NCI-H510A treated with DMSO at 0.1 percent for 48 hours (cell line): ENCODE results near the gene ACOT6.
"Not testable (repeated sequence)": the region's sequence is repeated elsewhere in the genome, so short reads cannot be mapped to it uniquely, and the experiment has no call there.

ENCODE experiments used
- DNase-seq: peaks from one replicate; lab custom pipeline; 2025; lab: John Stamatoyannopoulos, UW

The ACOT6 gene

DNA sequence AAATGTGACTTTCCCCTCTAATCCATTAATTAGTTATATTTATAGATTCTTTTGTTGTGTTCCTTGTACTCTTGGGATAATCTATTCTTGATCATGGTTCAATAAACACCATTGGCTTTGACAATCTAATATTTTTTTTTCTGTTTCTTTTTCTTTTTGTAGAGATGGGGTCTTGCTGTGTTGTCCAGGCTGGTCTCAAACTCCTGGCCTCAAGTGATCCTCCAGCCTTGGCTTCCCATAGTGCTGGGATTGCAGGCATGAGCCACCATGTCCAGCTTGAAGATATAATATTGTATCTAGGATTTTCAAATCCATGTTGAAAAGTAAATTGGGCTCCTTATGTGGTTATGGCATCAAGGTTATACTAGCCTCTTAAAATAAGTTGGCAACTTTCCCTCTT is 38.7 kb downstream of the ACOT6 start:
- no peak for DNase-seq

DNA sequence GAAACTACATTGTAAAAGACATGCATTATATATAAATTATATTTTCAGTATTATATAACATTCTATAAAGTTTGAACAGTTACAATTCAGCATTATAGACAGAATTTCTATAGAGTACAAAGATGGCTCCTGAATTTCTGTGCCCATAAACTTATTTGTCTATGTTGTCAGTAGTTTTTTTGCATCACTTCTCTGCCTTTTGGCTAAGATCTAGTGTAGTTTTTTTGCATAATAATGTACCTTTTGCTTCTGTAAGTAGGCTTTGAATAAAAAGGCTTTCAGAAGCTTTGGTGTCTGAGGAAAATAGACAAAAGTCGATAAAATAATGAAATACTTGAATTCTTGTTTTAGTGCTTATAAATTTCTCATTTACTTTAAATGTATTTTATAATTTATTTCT is 43.5 kb downstream of the ACOT6 start:
- no peak for DNase-seq

DNA sequence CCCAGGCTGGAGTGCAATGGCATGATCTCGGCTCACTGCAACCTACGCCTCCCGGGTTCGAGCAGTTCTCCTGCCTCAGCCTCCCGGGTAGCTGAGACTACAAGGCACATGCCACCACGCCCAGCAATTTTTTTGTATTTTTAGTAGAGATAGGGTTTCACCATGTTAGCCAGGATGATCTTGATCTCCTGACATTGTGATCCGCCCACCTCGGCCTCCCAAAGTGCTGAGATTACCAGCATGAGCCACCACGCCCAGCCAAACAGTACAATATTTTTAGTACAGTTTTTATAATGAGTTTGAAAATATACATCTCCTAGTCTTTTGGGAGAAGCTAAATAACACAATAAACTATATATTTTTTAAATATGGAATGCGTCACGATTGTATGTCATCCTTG is 46.9 kb downstream of the ACOT6 start:
- DNase-seq, result not testable (repeated sequence)

DNA sequence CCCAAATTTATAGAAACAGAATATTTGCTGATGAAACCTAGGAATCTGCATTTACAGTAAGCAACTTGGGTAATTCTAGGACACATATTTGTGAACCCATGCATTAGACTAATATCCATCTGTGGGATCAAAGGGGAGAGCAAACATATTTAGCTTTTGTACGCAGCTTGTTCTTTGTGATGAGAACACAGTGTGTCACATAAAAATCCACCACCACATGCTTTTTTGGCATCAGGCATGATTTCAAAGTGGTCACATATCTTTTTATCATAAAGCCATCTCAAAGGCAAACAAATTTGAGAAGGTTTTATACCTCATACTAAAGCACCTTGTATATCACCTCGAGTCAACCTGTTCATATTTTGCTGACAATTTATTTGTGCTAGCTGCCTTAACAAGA is 48.2 kb downstream of the ACOT6 start:
- DNase-seq, result no peak

DNA sequence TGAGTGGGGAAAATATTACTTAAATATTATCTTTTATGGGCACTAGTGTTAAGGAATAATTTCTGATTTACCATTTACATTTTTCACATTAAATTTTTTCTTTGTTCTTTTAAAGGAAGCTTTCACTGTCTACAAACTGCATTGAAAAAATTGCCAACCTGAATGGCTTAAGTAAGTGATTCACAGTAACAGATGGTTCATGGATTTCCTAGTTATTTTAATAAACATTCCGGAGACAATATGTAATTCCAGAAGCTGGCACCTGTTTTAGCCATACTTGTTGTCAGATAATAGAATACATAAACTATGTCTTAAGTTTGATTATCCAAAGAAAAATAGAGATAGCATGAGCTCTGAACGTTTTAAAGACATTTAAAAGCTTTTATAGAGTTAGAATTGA is 49.6 kb downstream of the ACOT6 start:
- DNase-seq, result no peak

DNA sequence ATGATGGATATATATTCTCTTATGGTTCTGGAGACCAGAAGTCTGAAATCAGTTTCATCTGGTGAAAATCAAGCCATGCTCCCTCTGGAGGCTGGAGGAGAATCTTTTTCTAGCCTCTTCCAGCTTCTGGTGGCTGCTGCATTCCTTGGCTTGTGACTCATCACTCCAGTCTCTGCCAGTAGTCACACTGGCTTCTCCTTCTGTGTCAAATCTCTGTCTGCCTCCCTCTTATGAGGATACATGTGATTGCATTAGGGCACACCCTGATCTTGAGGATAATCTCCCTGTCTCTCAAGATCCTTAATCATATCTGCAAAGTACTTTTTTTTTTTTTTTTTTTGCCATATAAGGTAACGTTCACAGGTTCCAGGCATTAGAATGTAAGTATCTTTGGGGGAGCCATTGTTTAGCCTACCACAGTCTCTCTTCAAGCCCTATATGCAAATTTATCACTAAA is 50.2 kb downstream of the ACOT6 start:
- DNase-seq, result no peak

DNA sequence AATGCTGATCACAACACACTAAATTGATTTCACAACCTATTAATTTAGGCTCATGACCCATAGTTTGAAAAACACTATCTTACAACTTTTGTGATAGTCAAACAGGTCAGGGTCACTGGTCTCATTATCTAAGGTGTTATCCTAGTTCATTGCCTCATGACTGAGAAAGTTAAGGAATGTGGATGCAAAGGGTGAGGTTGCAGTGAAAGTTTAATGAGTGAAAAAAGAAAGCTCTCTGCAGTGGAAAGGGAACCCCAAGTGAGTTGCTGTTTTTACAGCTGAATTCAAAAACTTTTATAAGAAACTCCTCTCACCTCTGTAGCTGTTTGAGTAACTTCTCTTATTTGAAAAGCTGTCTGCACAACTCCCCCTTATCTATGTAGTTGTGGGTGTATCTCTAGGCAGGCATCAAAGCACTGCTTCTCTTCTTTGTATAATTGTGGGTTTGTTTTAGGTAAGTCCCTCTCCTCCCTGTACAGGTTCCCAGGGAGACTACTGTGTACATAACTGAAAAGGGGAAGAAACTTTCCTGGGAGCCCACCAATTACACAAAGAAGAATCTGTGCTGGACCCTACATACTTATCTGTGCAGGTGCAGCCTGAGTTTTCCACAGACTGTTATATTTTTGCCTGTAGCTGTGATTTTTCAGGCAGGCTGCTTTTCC is 51.4 kb downstream of the ACOT6 start:
- no peak for DNase-seq

DNA sequence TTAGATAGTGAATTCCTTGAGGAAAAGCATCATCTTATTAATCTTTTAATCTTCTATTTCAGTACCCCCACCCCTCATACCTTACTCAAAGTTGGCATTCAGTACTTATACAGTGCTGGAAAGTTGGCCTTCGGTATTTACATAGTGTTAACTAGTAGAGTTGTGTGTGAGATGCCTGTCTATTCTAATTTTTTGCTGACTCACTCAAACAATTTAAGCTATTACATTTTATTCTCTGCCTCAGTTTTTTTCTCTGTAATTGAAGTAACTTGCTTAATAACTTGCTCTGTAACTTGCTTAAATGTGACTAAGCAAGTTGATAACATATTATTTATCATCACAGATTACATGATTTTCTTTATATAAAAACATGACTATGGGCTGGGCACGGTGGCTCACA is 52.8 kb downstream of the ACOT6 start:
- no peak for DNase-seq

DNA sequence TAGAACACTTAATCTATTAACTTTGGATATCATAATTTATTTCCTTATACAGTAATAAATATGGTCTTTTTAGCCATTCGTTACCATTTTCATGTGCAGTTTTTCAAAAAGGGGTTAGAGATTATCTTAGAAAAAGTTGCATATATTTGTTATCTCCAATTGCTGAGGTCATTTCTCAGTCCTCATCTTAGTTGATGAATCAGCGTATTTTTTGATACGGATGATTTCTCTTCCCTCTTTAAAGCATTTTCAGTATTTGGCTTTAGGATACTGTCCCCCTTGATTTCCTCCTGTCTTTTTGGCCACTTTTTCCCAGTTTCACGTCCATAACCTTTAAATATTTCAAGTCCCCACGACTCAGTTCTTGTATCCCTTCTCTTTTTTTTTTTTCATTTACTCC is 54.3 kb downstream of the ACOT6 start:
- DNase-seq, result no peak

DNA sequence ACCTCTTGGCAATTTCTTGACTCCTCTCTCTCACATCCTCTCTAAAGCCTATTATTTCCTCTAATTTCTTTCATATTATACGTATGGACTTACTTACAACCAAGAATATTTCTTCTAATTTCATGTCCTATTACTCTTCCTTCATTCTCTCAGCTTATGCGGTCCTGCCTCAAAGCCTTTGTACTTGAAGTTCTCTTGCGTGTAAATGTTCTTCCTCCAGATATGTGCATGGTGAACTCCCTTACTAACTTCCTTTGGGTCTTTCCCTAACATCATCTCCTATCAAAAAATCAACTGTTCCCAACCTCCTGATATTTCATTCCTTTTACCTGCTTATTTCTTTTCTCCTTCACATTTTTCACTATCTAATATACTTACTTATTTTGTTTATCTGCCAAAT is 55.5 kb downstream of the ACOT6 start:
- no peak for DNase-seq
